NCI-H2196 (cell line): ENCODE data around the gene UFSP2.

Source experiments
- DNase-seq: peaks from one replicate; lab custom pipeline; 2025; ENCODE audit not compliant: unreplicated experiment; lab: John Stamatoyannopoulos, UW

The UFSP2 gene, protein sequence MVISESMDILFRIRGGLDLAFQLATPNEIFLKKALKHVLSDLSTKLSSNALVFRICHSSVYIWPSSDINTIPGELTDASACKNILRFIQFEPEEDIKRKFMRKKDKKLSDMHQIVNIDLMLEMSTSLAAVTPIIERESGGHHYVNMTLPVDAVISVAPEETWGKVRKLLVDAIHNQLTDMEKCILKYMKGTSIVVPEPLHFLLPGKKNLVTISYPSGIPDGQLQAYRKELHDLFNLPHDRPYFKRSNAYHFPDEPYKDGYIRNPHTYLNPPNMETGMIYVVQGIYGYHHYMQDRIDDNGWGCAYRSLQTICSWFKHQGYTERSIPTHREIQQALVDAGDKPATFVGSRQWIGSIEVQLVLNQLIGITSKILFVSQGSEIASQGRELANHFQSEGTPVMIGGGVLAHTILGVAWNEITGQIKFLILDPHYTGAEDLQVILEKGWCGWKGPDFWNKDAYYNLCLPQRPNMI

DNA sequence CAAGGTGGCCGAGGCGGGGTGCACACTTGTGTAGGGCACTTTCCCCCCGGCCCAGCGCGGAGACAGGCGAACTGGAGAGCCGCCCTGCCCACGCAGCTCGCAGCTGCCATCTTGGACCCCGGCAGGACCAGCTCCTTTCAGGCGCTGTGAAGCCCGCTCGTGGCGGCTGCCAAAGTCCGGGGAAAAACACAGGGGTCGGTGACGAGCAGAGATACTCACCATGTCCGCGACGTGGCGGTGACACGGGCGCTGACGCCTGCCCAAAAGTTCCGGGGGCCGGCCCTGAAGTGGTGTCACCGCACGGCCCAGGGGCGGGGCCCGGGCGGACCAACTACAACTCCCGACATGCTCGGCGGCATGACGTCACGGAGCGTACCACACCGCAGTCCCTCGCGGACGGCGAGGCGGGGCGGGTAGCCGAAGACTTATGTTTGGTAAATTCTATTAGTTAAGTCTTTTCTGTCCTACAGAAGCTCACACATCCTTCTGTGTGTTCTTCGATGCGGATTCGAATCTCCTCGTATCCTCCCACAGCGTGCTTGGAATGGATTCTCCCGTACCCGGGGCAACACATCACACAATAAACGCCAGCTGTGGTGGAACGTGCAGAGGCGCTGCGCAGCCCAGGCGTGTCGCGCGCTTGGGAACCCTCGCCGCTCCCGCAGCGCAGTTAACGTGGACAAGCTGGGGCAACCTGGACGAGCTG lies at the start of gene UFSP2:
UFSP2 (minus strand) TSS at position 318 of the 706 bp plus-strand sequence; CDS start at position 222, 96 bp downstream.
- DNase-seq: peak; percentile 74

DNA sequence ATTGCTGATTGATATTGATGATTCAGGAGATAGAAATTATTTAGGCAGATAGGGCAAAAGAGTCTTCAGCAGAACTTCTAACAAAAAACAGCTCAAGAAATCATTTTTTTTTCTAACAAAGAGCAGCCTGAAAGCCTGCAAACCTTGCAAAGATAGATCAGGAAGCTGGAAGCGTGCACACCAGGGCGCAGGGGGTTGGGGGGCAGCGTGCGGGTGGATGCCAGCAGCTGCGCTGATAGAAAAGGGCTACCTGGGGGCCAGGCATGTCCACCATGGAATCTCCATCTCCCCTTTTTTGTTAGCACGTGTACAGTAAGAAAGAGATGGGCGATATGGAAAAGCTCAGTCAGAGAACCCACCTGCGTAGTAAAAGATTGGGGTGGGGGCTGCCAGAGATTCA lies 47.5 kb upstream of the UFSP2 start:
- DNase-seq: no peak

DNA sequence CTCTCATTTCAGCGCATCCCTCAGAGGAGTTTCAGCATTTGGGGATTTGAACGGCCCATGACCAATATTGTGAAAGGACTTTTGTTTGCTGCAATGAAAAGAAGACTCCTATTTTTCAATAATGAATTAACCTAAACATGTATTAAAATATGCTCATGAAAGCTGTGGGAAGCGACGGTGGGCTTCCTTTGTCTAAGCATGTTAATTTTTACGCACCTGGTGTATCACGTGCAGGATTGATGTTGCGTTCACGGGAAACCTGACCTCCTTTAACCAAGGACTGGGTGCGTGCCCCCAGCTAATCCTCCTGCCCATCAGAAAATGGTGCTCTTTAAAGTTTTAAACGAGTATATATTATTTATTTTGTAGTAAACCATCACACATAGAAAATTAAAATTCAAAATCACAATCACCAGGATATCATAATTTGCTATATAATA lies 46.4 kb upstream of the UFSP2 start:
- DNase-seq: no peak

DNA sequence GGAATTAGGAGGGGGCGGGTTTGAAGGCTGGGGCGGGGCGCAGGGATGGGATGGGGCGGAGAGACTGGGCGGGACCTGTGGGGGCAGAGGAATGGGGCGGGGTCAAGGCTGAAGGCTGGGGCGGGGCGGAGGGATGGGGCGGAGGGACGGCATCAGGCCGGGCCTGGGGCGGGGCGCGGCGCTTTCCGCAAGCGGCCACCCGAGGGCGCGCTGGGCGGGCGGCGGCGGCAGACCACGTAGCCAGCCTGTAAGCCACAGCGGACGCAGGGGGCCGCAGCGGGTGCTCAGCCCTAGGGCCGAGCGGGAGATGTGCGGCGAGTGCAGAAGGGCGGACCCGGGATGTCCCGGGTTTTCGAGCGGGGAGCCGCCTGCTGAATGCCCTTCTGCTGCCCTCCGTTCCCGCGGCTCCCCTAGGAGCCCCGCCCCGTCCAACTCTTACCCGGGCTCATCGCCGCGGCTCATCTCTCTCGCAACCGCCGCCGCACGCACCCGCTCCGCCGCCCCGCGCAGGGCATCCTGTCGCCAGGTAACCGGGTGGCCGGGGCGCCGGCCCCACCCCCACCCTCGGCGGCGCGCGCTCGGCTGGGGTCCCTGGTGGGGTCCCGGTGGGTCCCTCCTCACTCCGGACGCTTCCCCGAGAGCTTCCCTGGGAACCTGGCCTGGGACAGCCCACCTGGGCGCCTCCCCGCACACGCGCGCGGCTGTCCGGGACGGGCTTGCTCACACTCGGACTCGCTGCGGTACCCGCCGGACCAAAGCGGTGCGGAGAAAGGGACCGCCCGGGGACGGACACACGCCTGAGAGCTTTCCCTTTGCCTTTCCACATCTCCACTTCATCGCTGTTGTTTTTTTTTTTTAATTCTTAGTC lies 45.7 kb upstream of the UFSP2 start, which contains the start of gene CCDC110:
CCDC110 (minus strand) TSS at position 499 of the 868 bp plus-strand sequence; CDS start at position 449, 50 bp downstream.
- DNase-seq: peak; percentile 77

DNA sequence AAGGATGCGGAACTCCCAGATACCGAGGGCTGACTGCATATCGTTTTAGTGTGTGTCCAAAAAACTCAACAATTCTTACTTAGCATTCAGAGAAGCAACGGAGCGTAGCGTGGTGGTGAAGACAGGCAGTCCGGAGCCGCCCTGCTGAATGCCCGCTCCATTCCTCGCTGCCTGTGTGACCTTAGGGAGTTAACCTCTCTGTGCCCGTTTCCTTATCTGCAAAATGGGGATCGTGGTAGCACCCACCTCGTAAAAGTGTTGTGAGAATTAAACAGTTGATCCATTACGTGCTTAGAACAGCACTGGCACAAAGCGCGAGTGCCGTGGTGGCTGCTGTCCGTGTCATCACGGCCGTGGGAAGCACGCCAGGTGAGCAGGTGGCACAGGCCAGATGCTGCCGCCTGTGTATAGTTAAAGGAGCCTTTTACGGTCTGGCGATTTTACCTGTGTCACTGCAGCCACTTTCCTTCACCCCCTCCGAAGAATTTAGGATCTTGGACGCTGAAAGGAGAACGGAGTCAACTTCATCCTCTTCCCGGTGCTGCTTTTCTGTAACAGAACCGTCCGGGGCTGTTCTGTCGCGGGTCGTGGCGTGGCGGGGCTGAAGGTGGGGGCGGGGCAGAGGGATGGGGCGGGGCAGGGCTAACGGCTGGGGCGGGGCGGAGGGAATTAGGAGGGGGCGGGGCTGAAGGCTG lies 44.9 kb upstream of the UFSP2 start:
- DNase-seq: peak; percentile 34

DNA sequence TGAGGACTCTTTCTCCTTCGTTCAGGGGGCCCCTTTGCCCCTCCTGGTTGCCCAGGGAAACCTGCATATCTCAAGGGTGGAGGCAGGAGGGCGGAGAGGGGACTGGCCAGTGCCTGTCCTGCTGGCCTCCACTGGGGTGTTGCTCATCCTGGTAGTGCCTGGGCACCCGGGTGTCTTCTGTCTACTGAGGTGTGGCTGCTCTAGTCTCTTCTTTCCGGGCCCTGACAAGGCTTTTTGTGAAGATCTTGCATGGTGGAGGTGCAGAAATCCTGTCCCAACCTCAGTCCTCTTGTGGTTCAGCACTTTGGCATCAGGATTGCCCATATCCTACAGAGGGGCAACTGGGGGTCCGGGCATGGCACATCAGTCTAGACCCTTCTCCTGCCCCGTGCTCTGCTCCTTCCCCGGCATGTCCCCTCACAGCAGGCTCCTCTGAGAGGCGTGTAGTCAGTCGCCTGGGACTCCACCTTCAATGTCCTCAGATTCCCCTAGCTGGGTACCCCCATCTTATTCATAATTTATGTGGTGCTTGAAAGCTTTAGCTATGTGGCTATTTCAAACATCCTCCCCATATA lies 43.9 kb upstream of the UFSP2 start:
- DNase-seq: no peak

DNA sequence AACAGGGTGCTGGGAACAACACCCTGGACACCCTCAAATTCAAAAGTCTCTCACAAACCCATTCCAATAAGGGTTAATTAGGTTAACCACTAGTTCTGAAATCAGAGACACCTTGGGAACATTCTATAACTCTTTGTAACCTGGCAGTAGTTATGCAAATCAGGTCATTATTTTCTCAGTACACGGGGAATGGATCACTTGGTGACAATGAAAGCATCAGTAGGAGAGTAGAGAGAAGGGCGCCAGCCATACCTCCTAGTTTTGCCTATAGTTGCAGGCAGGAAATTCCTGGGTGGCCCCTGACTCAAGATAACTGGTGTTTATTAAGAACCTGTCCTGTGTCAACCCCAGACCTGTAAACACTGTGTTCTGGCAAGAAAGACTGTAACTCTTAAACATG lies 43.2 kb upstream of the UFSP2 start:
- no peak for DNase-seq

DNA sequence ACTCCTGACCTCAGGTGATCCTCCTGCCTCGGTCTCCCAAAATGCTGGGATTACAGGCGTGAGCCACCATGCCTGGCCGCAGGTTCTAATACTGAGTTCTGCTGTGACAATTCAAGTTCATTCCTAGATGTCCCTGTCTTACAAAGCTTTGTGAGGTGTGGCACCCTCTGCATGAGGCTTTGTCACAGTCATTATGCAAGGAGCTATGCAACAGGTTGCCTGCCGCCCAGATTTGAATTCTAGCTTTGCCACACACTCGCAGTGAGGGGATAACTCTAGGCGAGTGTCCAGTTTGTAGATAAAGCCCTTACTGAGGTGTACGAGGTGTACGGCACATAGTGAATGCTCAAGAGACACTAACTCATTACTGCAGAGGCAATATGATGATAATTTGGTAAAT lies 42.2 kb upstream of the UFSP2 start:
- no peak for DNase-seq

DNA sequence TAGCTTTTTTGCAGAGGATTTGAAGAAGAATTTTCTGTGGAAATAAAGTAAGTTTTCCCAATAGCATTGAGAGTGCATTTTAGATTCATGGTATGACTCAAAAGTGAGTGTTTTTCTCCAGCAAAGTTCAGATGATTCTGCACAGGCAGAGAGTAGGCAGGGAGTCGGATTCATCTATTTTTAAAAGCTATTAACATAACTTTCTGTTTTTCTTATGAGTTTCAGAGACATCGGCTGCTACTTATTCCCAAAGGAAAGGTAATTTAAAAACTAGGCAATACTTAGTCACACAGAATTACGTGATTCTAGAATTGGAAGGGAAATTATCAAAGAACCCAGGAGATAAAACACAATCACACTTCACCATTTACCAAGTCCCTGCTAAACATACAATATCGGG lies 41.3 kb upstream of the UFSP2 start:
- no peak for DNase-seq

DNA sequence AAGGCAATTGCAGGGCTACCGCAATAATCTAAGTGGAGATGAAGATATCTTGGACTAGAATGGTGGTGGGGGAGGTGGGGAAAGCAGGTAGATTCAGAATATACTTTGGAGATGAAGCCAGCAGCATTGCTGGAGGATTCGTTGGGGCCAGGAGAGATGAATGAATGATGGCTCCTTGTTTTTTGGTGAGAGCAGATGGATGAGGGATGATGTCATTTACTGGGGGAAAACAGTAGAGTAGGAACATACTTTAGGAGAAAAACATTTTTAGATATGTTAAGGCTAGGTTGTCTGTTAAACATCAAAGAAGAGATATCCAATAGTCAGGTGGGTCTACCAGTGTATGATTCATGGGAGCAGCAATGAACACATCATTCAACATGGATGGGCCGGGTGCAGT lies 39.9 kb upstream of the UFSP2 start:
- no peak for DNase-seq

DNA sequence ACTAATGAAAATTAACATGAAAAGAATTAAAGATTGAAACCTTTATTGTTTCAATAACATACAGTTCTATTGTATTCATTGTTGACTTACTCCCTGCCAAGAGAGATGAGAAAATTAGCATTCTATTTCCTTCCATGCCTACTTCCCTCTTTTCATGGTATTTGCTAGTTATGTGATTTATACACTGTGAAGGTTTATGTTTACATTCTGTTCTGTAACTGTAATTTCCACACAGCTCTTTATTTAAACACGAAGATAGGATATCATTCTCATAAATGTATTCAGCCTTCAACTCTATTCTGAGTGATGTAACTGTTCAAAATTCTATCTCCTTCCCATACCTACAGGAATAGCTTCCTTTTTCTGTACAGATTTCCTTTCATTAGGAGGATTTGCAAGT lies 39.1 kb upstream of the UFSP2 start:
- no peak for DNase-seq

DNA sequence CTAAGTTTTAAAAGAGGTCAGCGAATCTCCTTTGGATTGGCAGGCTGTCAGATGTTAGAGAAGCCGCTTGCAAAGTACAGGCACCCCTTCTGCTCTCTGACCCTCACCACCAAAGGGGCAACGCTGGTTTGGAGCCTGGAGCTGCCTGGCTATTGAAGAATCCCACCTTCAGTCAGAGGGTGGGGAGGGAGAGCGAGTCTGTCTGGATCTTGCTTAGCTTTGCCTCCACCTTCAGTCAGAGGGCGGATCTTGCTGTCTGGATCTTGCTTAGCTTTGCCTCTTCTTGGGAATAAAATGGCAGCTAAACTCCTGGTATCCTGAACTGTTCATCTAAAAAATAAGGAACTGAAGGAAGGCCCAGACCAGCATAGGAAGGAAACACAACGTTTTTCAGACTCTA lies 38.4 kb upstream of the UFSP2 start:
- DNase-seq: no peak

DNA sequence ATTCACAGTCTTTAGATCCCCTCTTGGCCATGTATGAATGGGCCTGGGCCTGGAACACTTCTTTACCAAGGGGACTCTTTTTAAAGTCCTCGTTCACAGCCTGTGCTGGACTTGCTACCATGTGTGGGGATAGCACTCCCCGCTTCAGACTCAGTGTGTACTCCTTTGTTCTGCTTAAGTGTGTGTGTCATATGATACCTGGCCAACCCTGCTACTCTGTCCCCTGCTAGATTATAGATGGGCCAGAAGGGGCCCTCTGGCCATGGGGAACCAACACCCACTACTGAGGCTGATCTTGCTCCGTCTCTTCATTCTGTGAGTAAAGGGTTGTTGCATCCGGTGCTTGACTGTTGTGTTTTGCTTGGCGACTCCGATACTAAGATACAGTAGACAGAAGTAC lies 37.8 kb upstream of the UFSP2 start:
- DNase-seq: no peak

DNA sequence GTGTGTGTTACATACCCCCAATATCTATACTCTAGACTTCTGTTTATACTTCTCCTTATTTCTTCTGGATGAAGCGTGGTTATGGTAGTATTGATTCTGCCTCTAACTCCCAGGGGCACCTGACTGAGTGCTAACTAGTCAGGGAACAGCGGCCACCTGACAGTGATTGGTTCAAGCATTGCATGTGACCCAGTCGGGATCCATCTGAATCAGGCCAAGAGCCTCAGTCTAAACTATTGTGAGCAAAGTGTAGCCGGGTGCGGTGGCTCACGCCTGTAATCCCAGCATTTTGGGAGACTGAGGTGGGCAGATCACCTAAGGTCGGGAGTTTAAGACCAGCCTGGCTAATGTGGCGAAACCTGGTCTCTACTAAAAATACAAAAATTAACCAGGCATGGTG lies 35.8 kb upstream of the UFSP2 start:
- DNase-seq: no peak

DNA sequence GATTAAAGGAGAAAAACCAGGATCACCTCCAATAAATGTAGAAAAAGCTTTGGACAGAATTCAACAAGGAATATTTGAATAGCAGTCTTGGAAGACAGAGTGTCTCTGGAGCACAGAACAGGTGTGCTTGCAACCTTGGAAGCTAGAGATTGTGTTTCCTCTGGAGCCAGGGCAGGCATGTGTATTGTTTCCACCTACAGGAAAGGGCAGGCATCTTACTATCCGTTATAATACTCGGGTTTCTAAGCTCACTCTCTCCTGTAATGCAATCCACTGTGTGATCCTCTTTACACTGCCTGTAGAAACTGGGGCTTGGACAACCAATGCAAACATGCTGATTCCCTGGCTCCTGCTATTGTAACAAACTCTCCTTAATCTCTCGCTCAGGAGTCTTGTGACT lies 31.4 kb upstream of the UFSP2 start:
- DNase-seq: peak; percentile 9

DNA sequence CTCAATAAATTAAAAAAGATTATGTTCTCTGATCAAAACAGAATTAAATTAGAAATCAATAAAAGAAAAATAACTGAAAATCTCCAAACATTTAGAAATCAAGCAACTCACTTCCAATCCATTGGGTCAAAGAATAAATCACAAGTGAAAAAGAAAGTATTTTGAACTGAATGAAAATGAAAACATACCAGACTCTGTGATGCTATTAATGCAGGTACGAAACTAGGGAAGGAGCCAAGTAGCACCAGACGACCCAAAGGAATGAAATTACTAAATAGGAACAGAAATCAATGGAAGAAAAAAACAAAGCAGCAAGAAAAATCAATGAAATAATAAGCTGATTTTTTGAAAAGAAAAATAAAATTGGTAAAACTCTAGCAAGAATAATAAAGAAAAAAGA lies 30.4 kb upstream of the UFSP2 start:
- no peak for DNase-seq

DNA sequence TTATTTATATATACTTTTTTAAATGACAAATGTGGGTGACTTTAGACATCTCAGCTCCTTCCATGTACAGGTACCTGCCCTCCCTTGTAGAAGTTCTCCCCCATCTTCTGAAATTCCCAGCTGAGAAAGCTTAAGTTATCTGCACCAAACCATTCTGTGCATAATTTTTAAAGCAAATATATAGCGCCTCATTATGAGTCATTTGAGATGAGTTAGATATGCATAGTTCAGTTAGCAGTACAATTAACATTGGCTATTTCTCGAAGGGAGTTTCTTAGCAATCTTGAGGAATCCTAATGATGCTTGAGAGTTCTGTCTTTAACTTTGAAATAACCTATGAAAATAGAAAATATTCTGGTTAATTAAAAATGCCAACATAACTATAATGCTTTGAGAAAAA lies 19.4 kb upstream of the UFSP2 start:
- DNase-seq: no peak

DNA sequence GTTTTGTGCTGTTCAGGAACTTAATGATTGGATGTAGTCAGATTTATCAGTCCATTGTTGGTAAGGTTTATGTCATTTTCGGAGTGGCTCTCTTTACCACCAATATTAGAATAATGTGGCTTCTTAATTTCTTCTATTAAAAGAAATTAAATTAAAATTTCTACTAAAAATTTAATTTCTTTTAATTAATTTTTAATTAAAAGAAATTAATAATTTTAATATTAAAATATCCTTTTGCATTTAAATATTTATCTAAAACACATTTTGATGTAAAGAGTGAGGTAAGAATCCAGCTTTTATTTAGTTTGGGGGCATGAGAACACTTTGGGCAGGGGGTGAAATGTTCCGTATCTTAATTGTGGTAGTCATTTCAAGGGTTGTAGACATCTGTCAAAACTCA lies 15.7 kb upstream of the UFSP2 start:
- no peak for DNase-seq

DNA sequence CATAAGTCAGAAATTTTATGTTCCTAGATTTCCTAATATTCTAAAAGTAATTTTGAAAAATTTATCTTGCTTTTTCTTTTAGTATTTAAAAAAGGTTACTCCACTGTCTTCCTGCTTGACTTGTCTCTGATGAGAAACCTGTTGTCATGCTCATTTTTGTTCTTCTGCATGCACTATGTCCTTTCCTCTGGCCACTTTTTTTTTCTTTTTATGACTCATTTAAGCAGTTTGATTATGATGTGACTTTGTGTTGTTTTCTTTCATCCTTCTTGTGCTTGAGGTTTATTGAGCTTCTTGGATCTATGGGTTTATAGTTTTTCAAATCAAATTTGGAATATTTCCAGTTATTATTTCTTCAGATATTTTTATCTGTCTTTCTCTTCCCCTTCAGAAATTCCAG lies 12.0 kb upstream of the UFSP2 start:
- DNase-seq: no peak

DNA sequence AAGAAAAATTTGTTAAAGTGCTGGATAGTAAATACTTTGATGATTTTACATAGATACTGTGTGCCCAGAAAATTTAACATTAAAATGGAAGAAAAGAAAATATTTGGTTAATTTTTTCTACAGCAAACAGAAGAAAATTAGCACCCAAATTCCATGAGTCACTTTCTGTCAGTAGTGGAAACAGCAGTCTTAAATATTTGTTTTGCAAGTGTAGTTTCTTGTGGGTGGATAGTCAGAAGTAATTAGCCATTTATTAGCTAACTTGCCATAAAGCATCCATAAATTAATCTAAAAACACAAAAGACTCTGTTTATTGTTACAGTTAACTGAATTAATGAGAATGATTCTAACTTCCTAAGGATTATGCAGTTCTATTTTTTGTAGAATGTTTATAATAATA lies 9.7 kb upstream of the UFSP2 start:
- DNase-seq: no peak
